Measurements from ENCODE around the gene USP44.

DNA sequence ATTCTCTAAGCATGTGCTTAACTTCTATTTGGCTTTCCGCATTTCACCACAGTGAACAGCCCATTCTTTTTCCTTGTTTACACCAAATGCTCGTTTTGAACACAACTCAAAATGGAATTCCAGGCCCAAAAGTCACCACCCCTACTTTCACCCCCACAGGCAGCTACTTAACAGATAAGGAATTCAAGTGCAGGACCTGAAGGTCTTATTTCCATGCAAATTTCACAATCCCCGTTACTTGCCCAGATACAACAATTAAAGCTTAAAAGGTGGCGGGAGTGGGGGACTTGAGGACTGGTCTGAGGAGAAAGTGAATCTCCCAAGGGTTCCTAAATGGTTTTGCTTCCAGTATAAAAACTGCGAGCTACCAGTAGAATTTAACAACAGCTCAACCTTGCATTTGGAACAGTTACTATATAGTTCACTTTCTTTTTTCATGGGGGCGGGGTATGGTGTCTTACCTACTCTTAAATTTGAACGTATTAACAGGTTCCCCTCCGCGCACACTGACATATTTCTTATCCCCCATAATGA lies 3.7 kb downstream of the USP44 start:
- TF ChIP-seq POLR2A (IDR thresholded peaks at IDR 0.05) (no peak), EP300 (IDR thresholded peaks at IDR 0.05) (no peak)
- TF ChIP-seq, protein P1, sequence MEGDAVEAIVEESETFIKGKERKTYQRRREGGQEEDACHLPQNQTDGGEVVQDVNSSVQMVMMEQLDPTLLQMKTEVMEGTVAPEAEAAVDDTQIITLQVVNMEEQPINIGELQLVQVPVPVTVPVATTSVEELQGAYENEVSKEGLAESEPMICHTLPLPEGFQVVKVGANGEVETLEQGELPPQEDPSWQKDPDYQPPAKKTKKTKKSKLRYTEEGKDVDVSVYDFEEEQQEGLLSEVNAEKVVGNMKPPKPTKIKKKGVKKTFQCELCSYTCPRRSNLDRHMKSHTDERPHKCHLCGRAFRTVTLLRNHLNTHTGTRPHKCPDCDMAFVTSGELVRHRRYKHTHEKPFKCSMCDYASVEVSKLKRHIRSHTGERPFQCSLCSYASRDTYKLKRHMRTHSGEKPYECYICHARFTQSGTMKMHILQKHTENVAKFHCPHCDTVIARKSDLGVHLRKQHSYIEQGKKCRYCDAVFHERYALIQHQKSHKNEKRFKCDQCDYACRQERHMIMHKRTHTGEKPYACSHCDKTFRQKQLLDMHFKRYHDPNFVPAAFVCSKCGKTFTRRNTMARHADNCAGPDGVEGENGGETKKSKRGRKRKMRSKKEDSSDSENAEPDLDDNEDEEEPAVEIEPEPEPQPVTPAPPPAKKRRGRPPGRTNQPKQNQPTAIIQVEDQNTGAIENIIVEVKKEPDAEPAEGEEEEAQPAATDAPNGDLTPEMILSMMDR (IDR thresholded peaks at IDR 0.05), result no peak
